Measurements from ENCODE around the gene RRAGD.
"Not testable (repeated sequence)": the region's sequence is repeated elsewhere in the genome, so short reads cannot be mapped to it uniquely, and the experiment has no call there.

The RRAGD gene

GRCh38 chr6:89402776-89403175 lies 9.3 kb downstream of the RRAGD start:
- TF ChIP-seq CTCF (conservative IDR thresholded peaks at IDR 0.05; ENCODE audit: low read length): no peak
- DNase-seq (ENCODE audit: low read depth): no peak
- H3K4me3 ChIP-seq (ENCODE audit: low read length): no peak overlapping the region

GRCh38 chr6:89400912-89401399 lies 11.1 kb downstream of the RRAGD start:
- TF ChIP-seq CTCF (conservative IDR thresholded peaks at IDR 0.05; ENCODE audit: low read length): no peak
- H3K4me3 ChIP-seq (ENCODE audit: low read length): no peak overlapping the region
- no peak for DNase-seq (ENCODE audit: low read depth)

DNA sequence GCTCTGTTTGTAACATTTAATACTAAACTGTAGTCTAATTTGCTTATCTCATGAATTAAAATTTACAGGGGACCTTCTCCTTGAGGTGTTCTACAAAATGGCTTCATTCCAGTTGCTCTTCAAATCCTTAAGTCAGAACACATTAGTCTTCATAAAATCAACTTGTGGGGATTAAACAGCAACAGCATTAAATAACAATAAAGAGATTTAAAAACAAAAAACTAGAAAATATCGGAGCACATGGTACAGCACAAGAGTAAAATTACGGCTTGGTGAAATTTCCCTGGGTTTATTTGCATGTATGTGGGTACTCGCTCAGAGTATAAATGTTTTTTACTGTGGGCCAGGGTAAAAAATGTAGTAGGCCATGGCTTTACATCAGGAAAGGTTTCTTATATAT lies 12.0 kb downstream of the RRAGD start:
- no peak overlapping the region for H3K4me3 ChIP-seq (ENCODE audit: low read length)
- no peak for TF ChIP-seq CTCF (conservative IDR thresholded peaks at IDR 0.05; ENCODE audit: low read length)
- DNase-seq (ENCODE audit: low read depth): no peak

- no peak overlapping the region for H3K4me3 ChIP-seq (ENCODE audit: low read length)
- no peak for DNase-seq (ENCODE audit: low read depth)
- TF ChIP-seq CTCF (conservative IDR thresholded peaks at IDR 0.05; ENCODE audit: low read length): no peak
Measured at GRCh38 chr6:89398762-89399525, 13.1 kb downstream of the RRAGD start.

- not testable (repeated sequence) for H3K4me3 ChIP-seq (ENCODE audit: low read length); DNase-seq (ENCODE audit: low read depth)
Measured at GRCh38 chr6:89397884-89398283, 14.2 kb downstream of the RRAGD start.

GRCh38 chr6:89393659-89394058 lies 18.4 kb downstream of the RRAGD start:
- DNase-seq (ENCODE audit: low read depth): no peak
- TF ChIP-seq CTCF (conservative IDR thresholded peaks at IDR 0.05; ENCODE audit: low read length): no peak
- H3K4me3 ChIP-seq (ENCODE audit: low read length): no peak overlapping the region

DNA sequence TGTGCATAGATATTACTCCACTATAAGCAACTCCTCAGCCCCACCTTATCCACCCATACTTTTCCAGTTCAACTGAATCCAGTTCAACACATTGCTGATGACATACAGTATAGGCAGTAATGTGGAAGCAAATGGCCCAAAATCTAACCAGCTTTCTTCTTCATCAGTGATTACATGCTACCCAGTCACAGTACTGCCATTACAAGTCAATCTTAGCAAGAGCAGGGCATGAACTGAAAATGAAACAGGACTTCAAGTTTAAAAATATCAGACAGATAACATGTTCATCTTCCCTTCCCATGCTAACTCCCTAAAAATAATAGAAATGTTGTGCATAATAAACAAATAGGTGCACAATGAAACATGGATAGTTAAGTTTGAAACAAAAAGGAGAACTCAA lies 19.2 kb downstream of the RRAGD start:
- DNase-seq (ENCODE audit: low read depth): no peak
- TF ChIP-seq CTCF (conservative IDR thresholded peaks at IDR 0.05; ENCODE audit: low read length): no peak
- no peak overlapping the region for H3K4me3 ChIP-seq (ENCODE audit: low read length)

Measured in AG10803 (cell line).